Measurements from ENCODE around the gene STX8.

STX8 gene

DNA sequence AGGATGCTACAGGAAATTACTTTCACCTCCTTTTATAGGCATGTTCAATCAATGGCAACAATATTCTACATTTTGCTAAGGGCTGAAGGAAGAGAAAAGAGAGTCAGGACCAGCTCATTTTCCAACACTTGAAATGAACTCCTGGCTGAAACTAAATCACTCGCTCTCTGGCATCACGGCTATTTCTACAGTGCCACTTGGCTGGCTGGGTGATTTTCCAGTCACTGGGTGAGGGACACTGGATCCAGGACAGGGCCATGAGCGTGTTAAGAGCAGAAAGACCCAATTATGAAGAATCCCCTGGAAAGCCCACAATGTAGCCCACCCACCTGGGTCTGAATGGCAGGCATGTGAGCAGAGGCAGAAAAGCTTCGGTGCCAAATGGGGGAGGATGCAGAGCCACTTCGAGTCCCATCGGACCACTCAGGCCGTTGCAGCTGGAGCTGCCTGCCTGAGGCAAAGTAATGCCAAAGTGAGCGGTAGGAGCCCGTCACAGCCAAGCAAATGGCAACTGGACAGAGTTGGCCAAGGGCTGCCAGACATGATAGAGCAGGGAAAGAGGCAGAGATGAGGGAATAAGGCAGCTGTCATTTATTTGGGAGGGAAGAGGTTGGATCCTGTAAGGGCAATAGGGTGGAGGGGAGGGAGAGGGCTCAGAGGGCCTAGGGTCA, 246.2 kb downstream of the STX8 start:
- DNase-seq (ENCODE audit: insufficient read length, low spot score) (no peak), FAIRE-seq (no peak)
- TF ChIP-seq, protein P1, sequence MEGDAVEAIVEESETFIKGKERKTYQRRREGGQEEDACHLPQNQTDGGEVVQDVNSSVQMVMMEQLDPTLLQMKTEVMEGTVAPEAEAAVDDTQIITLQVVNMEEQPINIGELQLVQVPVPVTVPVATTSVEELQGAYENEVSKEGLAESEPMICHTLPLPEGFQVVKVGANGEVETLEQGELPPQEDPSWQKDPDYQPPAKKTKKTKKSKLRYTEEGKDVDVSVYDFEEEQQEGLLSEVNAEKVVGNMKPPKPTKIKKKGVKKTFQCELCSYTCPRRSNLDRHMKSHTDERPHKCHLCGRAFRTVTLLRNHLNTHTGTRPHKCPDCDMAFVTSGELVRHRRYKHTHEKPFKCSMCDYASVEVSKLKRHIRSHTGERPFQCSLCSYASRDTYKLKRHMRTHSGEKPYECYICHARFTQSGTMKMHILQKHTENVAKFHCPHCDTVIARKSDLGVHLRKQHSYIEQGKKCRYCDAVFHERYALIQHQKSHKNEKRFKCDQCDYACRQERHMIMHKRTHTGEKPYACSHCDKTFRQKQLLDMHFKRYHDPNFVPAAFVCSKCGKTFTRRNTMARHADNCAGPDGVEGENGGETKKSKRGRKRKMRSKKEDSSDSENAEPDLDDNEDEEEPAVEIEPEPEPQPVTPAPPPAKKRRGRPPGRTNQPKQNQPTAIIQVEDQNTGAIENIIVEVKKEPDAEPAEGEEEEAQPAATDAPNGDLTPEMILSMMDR (IDR thresholded peaks at IDR 0.05; ENCODE audit: insufficient read depth, missing control alignments): no peak

DNA sequence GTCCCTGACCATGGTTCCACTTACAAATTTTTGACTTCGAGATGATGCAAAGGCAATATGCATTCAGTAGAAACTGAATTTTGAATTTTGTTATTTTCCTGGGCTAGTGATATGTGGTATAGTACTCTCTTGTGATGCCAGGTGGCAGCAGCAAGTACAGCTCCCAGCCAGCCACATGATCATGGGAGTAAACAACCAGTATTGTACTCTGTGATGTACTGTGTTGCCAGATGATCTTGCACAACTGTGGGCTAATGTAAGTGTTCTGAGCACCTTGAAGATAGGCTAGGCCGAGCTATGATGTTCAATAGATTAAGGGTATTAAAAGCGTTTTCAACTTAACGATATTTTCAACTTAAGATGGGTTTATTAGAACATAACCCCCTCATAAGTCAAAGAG, 250.8 kb downstream of the STX8 start:
- FAIRE-seq (no peak), DNase-seq (ENCODE audit: insufficient read length, low spot score) (no peak)
- TF ChIP-seq, protein P1 (IDR thresholded peaks at IDR 0.05; ENCODE audit: insufficient read depth, missing control alignments): no peak

DNA sequence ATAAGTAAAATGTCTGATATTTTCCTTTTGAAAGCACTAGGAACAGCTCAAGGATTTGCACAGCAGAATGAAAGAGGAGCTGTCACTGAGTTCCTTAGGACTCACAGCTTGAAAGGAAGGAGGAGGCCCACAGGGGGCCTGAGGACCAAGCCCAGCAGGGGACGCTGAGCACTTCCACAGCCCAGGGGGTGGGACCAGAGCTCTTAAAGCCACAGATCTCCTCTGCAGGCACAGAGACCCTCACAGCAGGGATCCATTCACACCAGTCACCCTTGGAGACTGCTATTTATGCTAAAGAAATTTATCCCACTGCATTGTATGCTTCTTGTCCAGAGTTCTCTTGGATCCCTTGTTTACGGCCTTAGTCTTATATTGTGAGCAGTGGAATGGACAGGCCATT, 253.3 kb downstream of the STX8 start:
- TF ChIP-seq, protein P1 (IDR thresholded peaks at IDR 0.05; ENCODE audit: insufficient read depth, missing control alignments): no peak
- DNase-seq (ENCODE audit: insufficient read length, low spot score) (no peak), FAIRE-seq (no peak)

DNA sequence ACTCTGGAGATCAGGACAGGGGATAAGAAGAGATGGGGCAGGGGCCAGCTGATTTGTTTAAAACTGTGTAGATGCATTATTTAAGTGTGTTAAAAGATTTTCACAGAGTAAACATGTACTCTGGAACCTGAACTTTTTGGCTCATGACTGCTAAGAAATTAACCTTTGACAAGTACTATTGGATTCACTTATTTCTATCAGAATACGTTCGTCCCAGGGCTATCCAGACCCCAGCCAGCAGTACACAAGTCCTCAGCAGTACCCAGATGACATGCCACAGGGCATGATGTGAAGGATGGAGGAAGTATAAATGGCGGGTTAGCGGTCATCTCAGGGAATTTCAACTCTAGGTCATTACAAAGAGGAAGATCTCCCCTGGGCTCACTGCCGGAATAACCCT, 253.7 kb downstream of the STX8 start:
- DNase-seq (ENCODE audit: insufficient read length, low spot score) (no peak), FAIRE-seq (no peak)
- TF ChIP-seq, protein P1 (IDR thresholded peaks at IDR 0.05; ENCODE audit: insufficient read depth, missing control alignments): no peak

DNA sequence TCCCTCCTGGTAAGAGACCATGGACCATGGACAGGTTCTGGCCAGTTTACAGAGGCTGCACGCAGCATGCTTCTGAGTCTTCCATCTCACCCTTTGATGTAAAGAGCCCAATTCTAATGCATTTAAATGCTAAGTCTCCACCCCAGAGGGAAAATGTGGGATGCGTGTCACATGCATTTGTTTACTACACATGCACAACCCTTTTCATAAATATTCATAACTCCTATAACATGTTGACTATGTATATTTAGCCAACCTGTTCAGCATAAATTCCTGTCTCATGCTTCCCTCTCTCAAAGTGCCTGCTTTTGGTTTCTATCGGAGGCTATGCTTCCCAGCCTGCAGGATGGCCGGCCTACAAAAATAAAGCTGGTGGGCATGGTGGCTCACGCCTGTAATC, 260.3 kb downstream of the STX8 start:
- no peak for FAIRE-seq
- TF ChIP-seq, protein P1 (IDR thresholded peaks at IDR 0.05; ENCODE audit: insufficient read depth, missing control alignments): no peak
- DNase-seq (ENCODE audit: insufficient read length, low spot score): no peak

DNA sequence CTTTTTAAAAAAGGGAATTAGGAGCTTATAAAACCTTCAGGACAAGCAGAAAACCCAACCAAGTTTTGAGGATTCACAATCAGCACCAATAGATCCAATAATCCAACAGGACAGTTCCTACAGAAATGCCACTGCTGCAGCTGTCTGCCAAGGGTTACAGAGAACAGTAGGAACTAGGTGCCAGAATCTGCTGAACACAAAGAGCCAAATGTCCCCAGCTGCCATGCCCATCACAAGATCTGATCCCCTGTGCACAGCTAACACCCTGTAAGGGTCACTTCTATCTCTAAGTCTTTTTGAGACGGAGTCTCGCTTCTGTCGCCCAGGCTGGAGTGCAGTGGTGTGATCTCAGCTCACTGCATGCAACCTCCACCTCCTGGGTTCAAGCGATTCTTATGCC, 262.3 kb downstream of the STX8 start:
- FAIRE-seq (no peak), DNase-seq (ENCODE audit: insufficient read length, low spot score) (no peak)
- TF ChIP-seq, protein P1 (IDR thresholded peaks at IDR 0.05; ENCODE audit: insufficient read depth, missing control alignments): no peak

DNA sequence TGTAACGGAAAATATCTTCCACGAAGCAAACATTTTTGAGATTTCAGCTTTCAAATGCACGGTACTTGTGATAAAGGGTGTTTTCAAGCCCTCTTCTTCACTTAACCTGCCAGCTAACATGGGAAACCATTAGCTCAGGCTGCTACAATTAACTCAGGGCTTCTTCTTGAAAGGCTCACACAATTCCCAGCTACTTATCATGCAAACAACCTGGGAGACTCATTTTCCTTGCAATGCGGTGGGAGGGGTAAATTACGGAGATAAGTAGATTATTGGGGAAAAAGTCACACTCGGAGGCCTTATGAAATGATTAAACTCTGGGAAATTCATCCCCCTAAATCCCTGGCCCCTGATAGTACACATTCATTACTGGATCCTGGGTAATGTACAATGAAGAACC, 266.4 kb downstream of the STX8 start:
- TF ChIP-seq, protein P1 (IDR thresholded peaks at IDR 0.05; ENCODE audit: insufficient read depth, missing control alignments): no peak
- DNase-seq (ENCODE audit: insufficient read length, low spot score) (no peak), FAIRE-seq (no peak)
